Endothelial cell of umbilical vein (primary cell): ENCODE measurements around the gene KIF25. TPM values are rescaled to one million over a fixed set of nuclear protein-coding genes. Genes with fewer than 3 reads are reported as not detected.

Experiments used
- BruUV-seq: library from RNA; stranded (reverse); fragments of 400-500 nt; replicated peaks from 2 replicates; lab custom pipeline; 2021; lab: Mats Ljungman, UMichigan
- CTCF ChIA-PET: fragments of 300-600, 350-600 bp; sonication (Branson Sonifier 250); formaldehyde crosslinking; loops from one replicate; lab custom pipeline; 2021; ENCODE audit warnings: antibody characterized with exemption, inconsistent platforms; lab: Charles Lee
- POLR2A ChIA-PET: fragments of 300-600, 350-600 bp; sonication (Branson Sonifier 250); formaldehyde crosslinking; loops from one replicate; lab custom pipeline; 2021; ENCODE audit warnings: antibody characterized with exemption, inconsistent platforms; lab: Charles Lee
- DNase-seq: peaks from one replicate; pipeline ENCODE4 v3.0.0-alpha.2; 2011; ENCODE audit warnings: low read depth, low spot score
- FAIRE-seq: peaks from 2 replicates; lab custom pipeline; 2011; peaks lifted over from hg19 to GRCh38; lab: Jason Lieb, UNC
- H2AFZ ChIP-seq: 2 replicates; pipeline ENCODE4 v1.6.0; 2012; ENCODE audit warnings: low read depth, low read length, control low read depth, inconsistent platforms
- H3K27ac ChIP-seq: 2 replicates; pipeline ENCODE4 v1.5.1; 2011; ENCODE audit warnings: low read depth, mild to moderate bottlenecking, control low read depth, low read length, moderate library complexity; ENCODE audit not compliant: insufficient read depth
- H3K27me3 ChIP-seq, 2 experiments: 2 replicates each; pipeline versions ENCODE4 v1.6.0 to v1.6.1; 2011; ENCODE audit warnings: low read length in 2 of 2, mixed read lengths in 1 of 2; ENCODE audit not compliant: control insufficient read depth in 2 of 2, insufficient read depth in 2 of 2
- H3K36me3 ChIP-seq, 2 experiments: 2 replicates in 1 of 2; 3 replicates in 1 of 2; pipeline ENCODE4 v1.5.1; 2011; ENCODE audit warnings: low read length in 2 of 2, mild to moderate bottlenecking in 1 of 2, moderate library complexity in 1 of 2; ENCODE audit not compliant: control insufficient read depth in 2 of 2, insufficient read depth in 2 of 2; ENCODE audit errors: extremely low read depth in 1 of 2
- H3K4me1 ChIP-seq: 3 replicates; pipeline ENCODE4 v1.5.1; 2011; ENCODE audit warnings: mild to moderate bottlenecking, low read length; ENCODE audit not compliant: control insufficient read depth, insufficient read depth; ENCODE audit errors: extremely low read depth
- H3K4me2 ChIP-seq: 2 replicates; pipeline ENCODE4 v1.6.1; 2011; ENCODE audit warnings: low read length, control low read depth, mixed read lengths; ENCODE audit not compliant: insufficient read depth
- H3K4me3 ChIP-seq, 3 experiments: fragments of 200-600 bp in 1 of 3; sonication (generic), shearing (Covaris generic) in 1 of 3; replicated peaks in 1 of 3; 2 replicates each; pipeline ENCODE4 v1.5.1; 2011 to 2016; ENCODE audit warnings: control low read depth in 3 of 3, low read length in 3 of 3, mild to moderate bottlenecking in 2 of 3, inconsistent platforms in 1 of 3, low read depth in 1 of 3, moderate library complexity in 1 of 3; ENCODE audit not compliant: insufficient read depth in 1 of 3
- H3K79me2 ChIP-seq: 2 replicates; pipeline ENCODE4 v1.6.0; 2012; ENCODE audit warnings: low read length, inconsistent platforms; ENCODE audit not compliant: control insufficient read depth, insufficient read depth
- H3K9ac ChIP-seq: replicated peaks from 2 replicates; pipeline ENCODE3; 2011; ENCODE audit warnings: low read length, control low read depth; ENCODE audit not compliant: insufficient read depth; ENCODE audit errors: extremely low read depth
- H3K9me1 ChIP-seq: replicated peaks from 3 replicates; pipeline ENCODE4 v1.6.0; 2011; ENCODE audit warnings: mild to moderate bottlenecking, low read length; ENCODE audit not compliant: control insufficient read depth, insufficient read depth; ENCODE audit errors: extremely low read depth
- H3K9me3 ChIP-seq: replicated peaks from 2 replicates; pipeline ENCODE4 v1.5.1; 2012; ENCODE audit warnings: low read length, inconsistent platforms; ENCODE audit not compliant: control insufficient read depth, insufficient read depth
- H4K20me1 ChIP-seq: replicated peaks from 2 replicates; pipeline ENCODE3; 2011; ENCODE audit warnings: mild to moderate bottlenecking, low read length; ENCODE audit not compliant: control insufficient read depth, insufficient read depth; ENCODE audit errors: extremely low read depth
- CTCF ChIP-seq, 2 donors: IDR thresholded peaks; 1 replicate in 1 of 2; 2 replicates in 1 of 2; pipeline ENCODE4 v1.5.1; 2011; ENCODE audit warnings: low read length in 2 of 2, mild to moderate bottlenecking in 2 of 2, moderate library complexity in 2 of 2, control low read depth in 1 of 2, inconsistent platforms in 1 of 2, low read depth in 1 of 2; ENCODE audit not compliant: insufficient read depth in 1 of 2; ENCODE audit errors: extremely low read depth in 1 of 2
- EZH2 ChIP-seq: IDR thresholded peaks from 2 replicates; pipeline ENCODE4 v1.6.1; 2012; ENCODE audit warnings: borderline replicate concordance, low read depth, mild to moderate bottlenecking, moderate library complexity, low read length, inconsistent platforms; ENCODE audit not compliant: severe bottlenecking
- FOS ChIP-seq: IDR thresholded peaks from 2 replicates; pipeline ENCODE4 v1.6.1; 2011; ENCODE audit warnings: mild to moderate bottlenecking, low read length, moderate library complexity, borderline replicate concordance; ENCODE audit not compliant: insufficient read depth
- GATA2 ChIP-seq: IDR thresholded peaks from 2 replicates; pipeline ENCODE4 v1.7.0; 2011; ENCODE audit warnings: low read depth, mild to moderate bottlenecking, moderate library complexity, mixed read lengths, low read length; ENCODE audit not compliant: insufficient read length, insufficient read depth
- POLR2A ChIP-seq: IDR thresholded peaks from 2 replicates; pipeline ENCODE4 v1.6.1; 2012; ENCODE audit warnings: low read depth, mild to moderate bottlenecking, control low read depth, low read length
- POLR2AphosphoS5 ChIP-seq: IDR thresholded peaks from 2 replicates; pipeline ENCODE4 v1.6.1; 2012; ENCODE audit warnings: low read depth, mild to moderate bottlenecking, control low read depth, low read length, moderate library complexity; ENCODE audit not compliant: insufficient read depth
- dilution Hi-C: fragments of 300-500 bp; cut with MboI; formaldehyde crosslinking; loops from one replicate; pipeline ENCODE4 v1.15.0; 2019; ENCODE audit warnings: low sequenced_read_pairs; ENCODE audit not compliant: extremely low pct_ligation_motif_present
- intact Hi-C: fragments of 100-400 bp; cut with micrococcal nuclease; formaldehyde crosslinking; loops from one replicate; pipeline ENCODE4 v1.10.0; 2022
- polyA plus RNA-seq, 4 experiments: library from polyadenylated mRNA; depleted of rRNA in 3 of 4; stranded (reverse) in 3 of 4; unstranded in 1 of 4; fragments of >200 nt; gene quantifications; 2 replicates each; pipeline versions ENCODE4 v1.2.1 to v1.2.3, GENCODE V29; 2011 to 2012; ENCODE audit warnings: missing spikeins in 1 of 4
- total RNA-seq: library from RNA; stranded (reverse); gene quantifications from 2 replicates; pipeline ENCODE4 v1.2.3, GENCODE V29; 2021

Gene KIF25
- total and polyA plus RNA-seq, 2 donors (not counting 3 experiments of a cell fraction or from before 2014, with no cell fraction given), result not detected

- dilution Hi-C loops (no loop called here), intact Hi-C loops (no loop called here)
- Histone ChIP-seq H3K9me3 (no peaks in the 10 kb centered on the region), H3K4me3 (no peak overlapping the region), H3K36me3 (no peaks in the 10 kb centered on the region), H4K20me1 (no peaks in the 10 kb centered on the region), H3K4me2 (no peak overlapping the region), H2AFZ (no peak overlapping the region), H3K79me2 (no peaks in the 10 kb centered on the region), H3K9ac (no peak overlapping the region), H3K27ac (no peak overlapping the region), H3K27me3 (no peaks in the 10 kb centered on the region), H3K9me1 (no peaks in the 10 kb centered on the region), H3K4me1 (peaks cover 5% of the 10 kb centered on the region)
- CTCF ChIA-PET, result no interaction called here
- BruUV-seq, result no TSS peak
- no peak for DNase-seq
- POLR2A ChIA-PET, result no interaction called here
- no peak for FAIRE-seq
- no peak for TF ChIP-seq EZH2
- no peak for TF ChIP-seq POLR2AphosphoS5
- TF ChIP-seq GATA2, result no peak
- TF ChIP-seq FOS, result no peak
- no peak for TF ChIP-seq POLR2A
- TF ChIP-seq CTCF (IDR thresholded peaks at IDR 0.05; ENCODE audit: extremely low read depth in 1 of 2, insufficient read depth in 1 of 2, low read depth in 1 of 2, low read length in 2 of 2), result no peak
Observed at GRCh38 chr6:167988154-167988495, 9.3 kb upstream of the KIF25 start.
